HEK293 (cell line): ENCODE measurements around the gene BCAS3.

ENCODE experiments used
- CTCF ChIP-seq: fragments of 450-650 bp; formaldehyde crosslinking; IDR thresholded peaks from 2 replicates; pipeline ENCODE4 v1.5.1; 2016; ENCODE audit warnings: missing biosample characterization, missing genetic modification characterization
- SALL2 ChIP-seq: fragments of 450-650 bp; formaldehyde crosslinking; IDR thresholded peaks from 2 replicates; pipeline ENCODE4 v1.5.0; 2017; ENCODE audit warnings: missing biosample characterization, mild to moderate bottlenecking, missing genetic modification characterization, borderline replicate concordance
- ZNF138 ChIP-seq: fragments of 450-650 bp; formaldehyde crosslinking; IDR thresholded peaks from 2 replicates; pipeline ENCODE4 v1.5.1; 2016; ENCODE audit warnings: missing biosample characterization, missing genetic modification characterization, borderline replicate concordance
- TF ChIP-seq, protein P1 (sequence below): sonication (generic); formaldehyde crosslinking; IDR thresholded peaks from 2 replicates; pipeline ENCODE4 v1.8.1; 2022; ENCODE audit warnings: mild to moderate bottlenecking, moderate library complexity, missing genetic modification reagents

- TF ChIP-seq SALL2 (tag by site-specific recombination), result no peak
- TF ChIP-seq CTCF (tag by site-specific recombination), result no peak
- TF ChIP-seq, protein P1, sequence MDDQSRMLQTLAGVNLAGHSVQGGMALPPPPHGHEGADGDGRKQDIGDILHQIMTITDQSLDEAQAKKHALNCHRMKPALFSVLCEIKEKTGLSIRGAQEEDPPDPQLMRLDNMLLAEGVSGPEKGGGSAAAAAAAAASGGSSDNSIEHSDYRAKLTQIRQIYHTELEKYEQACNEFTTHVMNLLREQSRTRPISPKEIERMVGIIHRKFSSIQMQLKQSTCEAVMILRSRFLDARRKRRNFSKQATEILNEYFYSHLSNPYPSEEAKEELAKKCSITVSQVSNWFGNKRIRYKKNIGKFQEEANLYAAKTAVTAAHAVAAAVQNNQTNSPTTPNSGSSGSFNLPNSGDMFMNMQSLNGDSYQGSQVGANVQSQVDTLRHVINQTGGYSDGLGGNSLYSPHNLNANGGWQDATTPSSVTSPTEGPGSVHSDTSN (CRISPR knock-in tag), result no peak
- no peak for TF ChIP-seq ZNF138 (tag by site-specific recombination)
Observed at GRCh38 chr17:61321344-61321743, 643.7 kb downstream of the BCAS3 start.
